OCI-LY1 (cell line): ENCODE data around the gene AKR1C3.

ENCODE experiments used
- H2AFZ ChIP-seq: fragments of 200-600 bp; sonication (generic), shearing (Covaris generic); 2 replicates; pipeline ENCODE4 v1.6.0; 2014; ENCODE audit warnings: antibody characterized with exemption, mild to moderate bottlenecking, low read length
- H3F3A ChIP-seq: fragments of 200-600 bp; sonication (generic), shearing (Covaris generic); 2 replicates; pipeline ENCODE4 v1.6.0; 2014; ENCODE audit warnings: mild to moderate bottlenecking, antibody characterized with exemption, low read length, moderate library complexity; ENCODE audit not compliant: insufficient read depth
- H3K27ac ChIP-seq: fragments of 200-600 bp; sonication (generic); 2 replicates; pipeline ENCODE4 v1.5.1; 2014; ENCODE audit warnings: low read length, mixed run types, mild to moderate bottlenecking, low read depth; ENCODE audit not compliant: poor library complexity, severe bottlenecking
- H3K27me3 ChIP-seq: fragments of 200-600 bp; sonication (generic); 2 replicates; pipeline ENCODE4 v1.6.0; 2014; ENCODE audit warnings: antibody characterized with exemption, mild to moderate bottlenecking, low read length, moderate library complexity; ENCODE audit not compliant: insufficient read depth
- H3K36me3 ChIP-seq: fragments of 200-600 bp; sonication (generic); 2 replicates; pipeline ENCODE4 v1.6.1; 2014; ENCODE audit warnings: mild to moderate bottlenecking, antibody characterized with exemption, low read length, moderate library complexity, mixed read lengths; ENCODE audit not compliant: insufficient read depth
- H3K4me1 ChIP-seq: fragments of 200-600 bp; sonication (generic); 2 replicates; pipeline ENCODE4 v1.5.1; 2014; ENCODE audit warnings: mild to moderate bottlenecking, low read length, moderate library complexity; ENCODE audit not compliant: insufficient read depth, severe bottlenecking
- H3K4me2 ChIP-seq: fragments of 200-600 bp; sonication (generic), shearing (Covaris generic); 2 replicates; pipeline ENCODE4 v1.6.1; 2014; ENCODE audit warnings: low read length
- H3K4me3 ChIP-seq: fragments of 200-600 bp; sonication (generic); 2 replicates; pipeline ENCODE4 v1.5.1; 2014; ENCODE audit warnings: low read length, low read depth, mild to moderate bottlenecking, mixed read lengths; ENCODE audit not compliant: poor library complexity, severe bottlenecking
- H3K79me2 ChIP-seq: fragments of 200-600 bp; shearing (Covaris generic); 2 replicates; pipeline ENCODE4 v1.6.1; 2016; ENCODE audit warnings: mixed run types, low read length, mixed read lengths; ENCODE audit not compliant: insufficient read depth
- H3K9ac ChIP-seq: fragments of 200-600 bp; sonication (generic), shearing (Covaris generic); 2 replicates; pipeline ENCODE4 v1.6.1; 2014; ENCODE audit warnings: mild to moderate bottlenecking, low read length, mixed read lengths
- H3K9me2 ChIP-seq: fragments of 200-600 bp; sonication (generic), shearing (Covaris generic); 2 replicates; pipeline ENCODE4 v1.6.1; 2014; ENCODE audit warnings: low read depth, mild to moderate bottlenecking, low read length, mixed read lengths
- H3K9me3 ChIP-seq: fragments of 200-600 bp; shearing (Covaris generic); 2 replicates; pipeline ENCODE4 v1.6.1; 2014; ENCODE audit warnings: low read length, mixed read lengths
- H4K20me1 ChIP-seq: fragments of 200-600 bp; sonication (generic), shearing (Covaris generic); 2 replicates; pipeline ENCODE4 v1.6.0; 2016; ENCODE audit warnings: mild to moderate bottlenecking, low read length; ENCODE audit not compliant: insufficient read depth
- EZH2 ChIP-seq: fragments of 200-600 bp; sonication (generic), shearing (Covaris generic); IDR thresholded peaks from 2 replicates; pipeline ENCODE4 v1.8.0; 2017; ENCODE audit warnings: borderline replicate concordance, mixed run types, mild to moderate bottlenecking, antibody characterized with exemption, low read length, moderate library complexity, mixed read lengths
- TF ChIP-seq, protein P1 (sequence below): fragments of 200-600 bp; sonication (generic), shearing (Covaris generic); IDR thresholded peaks from 2 replicates; pipeline ENCODE4 v1.5.1; 2017; ENCODE audit warnings: mild to moderate bottlenecking, antibody characterized with exemption, low read length, moderate library complexity, mixed read lengths

Gene AKR1C3

DNA sequence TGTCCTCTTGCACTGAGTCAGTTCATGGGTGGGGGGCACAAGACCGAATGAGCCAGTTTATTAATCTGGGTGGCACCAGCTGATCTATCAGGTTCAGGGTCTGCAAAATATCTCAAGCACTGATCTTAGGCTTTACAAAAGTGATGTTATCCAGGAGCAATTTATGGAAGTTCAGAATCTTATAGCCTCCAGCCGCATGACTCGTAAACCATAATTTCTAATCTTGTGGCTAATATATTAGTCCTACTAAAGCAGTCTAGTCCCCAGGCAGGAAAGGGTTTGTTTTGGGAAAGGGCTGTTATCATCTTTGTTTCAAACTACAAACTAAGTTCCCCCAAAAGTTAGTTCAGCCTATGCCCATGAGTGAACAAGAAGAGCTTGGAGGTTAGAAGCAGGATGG is 56.9 kb downstream of the AKR1C3 start:
- Histone ChIP-seq H3F3A (no peaks in the 10 kb centered on the region), H3K9me2 (no peaks in the 10 kb centered on the region), H2AFZ (no peak overlapping the region), H3K4me2 (no peak overlapping the region), H3K9me3 (no peaks in the 10 kb centered on the region; the same call in 1 of the 2 replicates), H4K20me1 (no peaks in the 10 kb centered on the region), H3K4me3 (no peak overlapping the region), H3K9ac (no peak overlapping the region), H3K27me3 (no peaks in the 10 kb centered on the region), H3K4me1 (no peaks in the 10 kb centered on the region), H3K27ac (no peak overlapping the region), H3K79me2 (no peaks in the 10 kb centered on the region), H3K36me3 (no peaks in the 10 kb centered on the region)
- TF ChIP-seq, protein P1, sequence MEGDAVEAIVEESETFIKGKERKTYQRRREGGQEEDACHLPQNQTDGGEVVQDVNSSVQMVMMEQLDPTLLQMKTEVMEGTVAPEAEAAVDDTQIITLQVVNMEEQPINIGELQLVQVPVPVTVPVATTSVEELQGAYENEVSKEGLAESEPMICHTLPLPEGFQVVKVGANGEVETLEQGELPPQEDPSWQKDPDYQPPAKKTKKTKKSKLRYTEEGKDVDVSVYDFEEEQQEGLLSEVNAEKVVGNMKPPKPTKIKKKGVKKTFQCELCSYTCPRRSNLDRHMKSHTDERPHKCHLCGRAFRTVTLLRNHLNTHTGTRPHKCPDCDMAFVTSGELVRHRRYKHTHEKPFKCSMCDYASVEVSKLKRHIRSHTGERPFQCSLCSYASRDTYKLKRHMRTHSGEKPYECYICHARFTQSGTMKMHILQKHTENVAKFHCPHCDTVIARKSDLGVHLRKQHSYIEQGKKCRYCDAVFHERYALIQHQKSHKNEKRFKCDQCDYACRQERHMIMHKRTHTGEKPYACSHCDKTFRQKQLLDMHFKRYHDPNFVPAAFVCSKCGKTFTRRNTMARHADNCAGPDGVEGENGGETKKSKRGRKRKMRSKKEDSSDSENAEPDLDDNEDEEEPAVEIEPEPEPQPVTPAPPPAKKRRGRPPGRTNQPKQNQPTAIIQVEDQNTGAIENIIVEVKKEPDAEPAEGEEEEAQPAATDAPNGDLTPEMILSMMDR: no peak
- TF ChIP-seq EZH2: no peak

DNA sequence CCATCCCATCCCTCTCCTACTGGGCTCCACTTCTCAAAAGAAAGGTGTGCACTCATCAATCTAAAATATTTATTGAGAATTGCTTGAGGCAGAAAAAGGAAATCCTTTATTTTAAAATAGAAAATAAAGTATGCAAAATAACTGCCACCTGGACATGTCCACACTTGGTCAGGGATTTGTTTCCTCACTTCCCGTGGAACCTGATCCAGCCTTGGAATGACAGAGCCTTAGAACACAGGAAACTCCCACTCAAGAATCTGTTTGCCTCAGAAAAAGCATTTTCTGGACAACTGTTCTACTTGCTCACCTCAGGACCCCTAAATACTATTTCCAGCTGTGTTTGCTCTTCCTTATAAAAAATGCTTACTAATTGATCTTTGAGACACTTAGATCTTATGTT is 61.7 kb downstream of the AKR1C3 start:
- H3K4me1 ChIP-seq: no peaks in the 10 kb centered on the region
- H3K9ac ChIP-seq: no peak overlapping the region
- no peaks in the 10 kb centered on the region for H3K27me3 ChIP-seq
- no peak for TF ChIP-seq EZH2
- TF ChIP-seq, protein P1: no peak
- H3K79me2 ChIP-seq: no peaks in the 10 kb centered on the region
- H3K9me2 ChIP-seq: no peaks in the 10 kb centered on the region
- H3K4me2 ChIP-seq: no peak overlapping the region
- H3K9me3 ChIP-seq: no peaks in the 10 kb centered on the region
- H2AFZ ChIP-seq: no peak overlapping the region
- H3K27ac ChIP-seq: no peak overlapping the region
- H3K36me3 ChIP-seq: no peaks in the 10 kb centered on the region
- H3F3A ChIP-seq: no peaks in the 10 kb centered on the region
- H4K20me1 ChIP-seq: no peaks in the 10 kb centered on the region
- H3K4me3 ChIP-seq: no peak overlapping the region
